ENCODE measurements around the gene TBC1D10A. TPM values are rescaled to one million over a fixed set of nuclear protein-coding genes. Genes with fewer than 3 reads are reported as not detected.

Gene TBC1D10A
- 10 to 100 TPM; 20.5 to 21.1 TPM for total RNA-seq

- no peak for TF ChIP-seq CTCF (IDR thresholded peaks at IDR 0.05)
- ChIA-PET POLR2A (interaction anchor here (0.7 to 8.5 kb wide), 11 partner anchors 13 to 98 kb away, joined by 3 to 68 read pairs (median 4); partner anchors contain the start of genes CCDC157 and SF3A1), CTCF (interaction anchor here (0.7 to 8.3 kb wide), 9 partner anchors 12 to 219 kb away, joined by 3 to 98 read pairs (median 4); partner anchors contain the start of genes CASTOR1, CCDC157 and SF3A1)
Observed at GRCh38 chr22:30326706-30327362, at the start of gene TBC1D10A. Gene TBC1D10A, minus strand, starts transcription at chr22:30326941. Its CDS starts 60 bp downstream, at chr22:30326881.

GRCh38 chr22:30375312-30375849 is 48.6 kb upstream of the TBC1D10A start:
- H3K27me3 Mint-ChIP-seq: no peaks in the 10 kb centered on the region
- no peaks in the 10 kb centered on the region for H3K4me1 Mint-ChIP-seq (ENCODE audit: low read depth)
- ATAC-seq (no peak), DNase-seq (no peak)
- H3K36me3 Mint-ChIP-seq (ENCODE audit: low read depth): no peaks in the 10 kb centered on the region
- no peaks in the 10 kb centered on the region for H3K9me3 Mint-ChIP-seq
- TF ChIP-seq CTCF (IDR thresholded peaks at IDR 0.05): no peak
- no peak overlapping the region for H3K27ac Mint-ChIP-seq
- intact Hi-C loops (cut with micrococcal nuclease): no loop called here
- no peak overlapping the region for H3K4me3 Mint-ChIP-seq
- CTCF ChIA-PET: interaction anchor here (1.0 to 1.1 kb wide), 2 partner anchors 12 to 87 kb away, joined by 3 to 4 read pairs; partner anchors contain the start of gene RNF215
- POLR2A ChIA-PET: no interaction called here

More at GRCh38 chr22:30326706-30327362, at the start of gene TBC1D10A:
- Mint-ChIP-seq H3K4me1 (ENCODE audit: low read depth) (peaks cover 40% of the 10 kb centered on the region), H3K4me3 (peak within 1 kb of the TSS; percentile 81), H3K9me3 (no peaks in the 10 kb centered on the region), H3K27ac (peak within 1 kb of the TSS; percentile 81), H3K27me3 (no peaks in the 10 kb centered on the region), H3K36me3 (ENCODE audit: low read depth) (peaks cover 21% of the 10 kb centered on the region)
- DNase-seq (peak; percentile 96), ATAC-seq (peak; percentile 88)
- intact Hi-C loops (cut with micrococcal nuclease): no loop called here

- H3K27me3 Mint-ChIP-seq: no peaks in the 10 kb centered on the region
- TF ChIP-seq CTCF (IDR thresholded peaks at IDR 0.05): no peak
- no peak for DNase-seq
- no peaks in the 10 kb centered on the region for H3K9me3 Mint-ChIP-seq
- no peak for ATAC-seq
- H3K4me3 Mint-ChIP-seq: no peak overlapping the region
- no peaks in the 10 kb centered on the region for H3K36me3 Mint-ChIP-seq (ENCODE audit: low read depth)
- no peaks in the 10 kb centered on the region for H3K4me1 Mint-ChIP-seq (ENCODE audit: low read depth)
- intact Hi-C loops (cut with micrococcal nuclease): no loop called here
- H3K27ac Mint-ChIP-seq: no peak overlapping the region
- CTCF ChIA-PET: interaction anchor here (0.9 to 1.1 kb wide), 2 partner anchors 18 to 85 kb away, joined by 3 to 4 read pairs; no protein-coding TSS in a partner anchor
- POLR2A ChIA-PET: interaction anchor here (0.9 to 1.2 kb wide), 3 partner anchors 12 to 86 kb away, joined by 3 read pairs; no protein-coding TSS in a partner anchor
Observed at GRCh38 chr22:30373331-30374325, 46.9 kb upstream of the TBC1D10A start.

GRCh38 chr22:30372915-30373314 is 46.2 kb upstream of the TBC1D10A start:
- Mint-ChIP-seq H3K9me3 (no peaks in the 10 kb centered on the region), H3K27me3 (no peaks in the 10 kb centered on the region), H3K4me1 (ENCODE audit: low read depth) (no peaks in the 10 kb centered on the region), H3K27ac (no peak overlapping the region), H3K36me3 (ENCODE audit: low read depth) (no peaks in the 10 kb centered on the region), H3K4me3 (no peak overlapping the region)
- ATAC-seq (no peak), DNase-seq (no peak)
- no peak for TF ChIP-seq CTCF (IDR thresholded peaks at IDR 0.05)
- intact Hi-C loops (cut with micrococcal nuclease): no loop called here
- POLR2A ChIA-PET: interaction anchor here (1.0 kb wide), 1 partner anchor 13 kb away, joined by 3 read pairs; no protein-coding TSS in a partner anchor
- CTCF ChIA-PET: no interaction called here
